Peyer's patch (tissue), 4 donors: Measurements from ENCODE around the gene CCDC18. TPM values are rescaled to one million over a fixed set of nuclear protein-coding genes. Genes with fewer than 3 reads are reported as not detected.

ENCODE experiments used
- DNase-seq, 3 donors: peaks; one replicate each; pipeline ENCODE4 v3.0.0-alpha.2; 2017 to 2019
- H3K27ac ChIP-seq, 4 donors: fragments of 200-600 bp; sonication (generic); one replicate each; pipeline ENCODE4 v1.5.1; 2016 to 2019
- H3K27me3 ChIP-seq, 2 donors: fragments of 200-600 bp; sonication (generic); one replicate each; pipeline ENCODE4 v1.5.1; 2019
- H3K36me3 ChIP-seq, 3 donors: fragments of 200-600 bp; sonication (generic); one replicate each; pipeline ENCODE4 v1.5.1; 2016 to 2019
- H3K4me1 ChIP-seq, 4 donors: fragments of 200-600 bp; sonication (generic); one replicate each; pipeline ENCODE4 v1.5.1; 2016 to 2019
- H3K4me3 ChIP-seq, 4 donors: fragments of 200-600 bp; sonication (generic); 1 replicate in 3 of 4; 2 replicates in 1 of 4; pipeline ENCODE4 v1.5.1; 2016 to 2019; ENCODE audit warnings: mild to moderate bottlenecking in 1 of 4
- H3K9me3 ChIP-seq, 4 donors: fragments of 200-600 bp; sonication (generic); one replicate each; pipeline ENCODE4 v1.5.1; 2016 to 2019; ENCODE audit warnings: mild to moderate bottlenecking in 1 of 4
- CTCF ChIP-seq, 6 experiments: fragments of 450-650 bp in 4 of 6; fragments of 200-600 bp in 2 of 6; sonication (generic) in 1 of 6; IDR thresholded peaks; one replicate each; pipeline ENCODE4 v1.5.1; 2017 to 2019; ENCODE audit warnings: antibody characterized with exemption in 6 of 6, mild to moderate bottlenecking in 3 of 6, moderate library complexity in 1 of 6
- POLR2A ChIP-seq, 2 donors: fragments of 450-650 bp; IDR thresholded peaks; one replicate each; pipeline ENCODE4 v1.5.1; 2017; ENCODE audit warnings: antibody characterized with exemption in 2 of 2, mild to moderate bottlenecking in 2 of 2, moderate library complexity in 2 of 2
- total RNA-seq, 4 donors: library from RNA; depleted of rRNA; stranded (reverse); fragments of >200 nt; gene quantifications; one replicate each; pipeline ENCODE4 v1.1.0, GENCODE V29; 2016

Gene CCDC18
- total RNA-seq, 4 donors from 2014 or later, result 1.8 to 42.1 (median 5.2) TPM

- H3K36me3 ChIP-seq, result no peaks in the 10 kb centered on the region
- peaks cover 0 to 7% (median 3%) of the 10 kb centered on the region in 4 donors for H3K9me3 ChIP-seq
- H3K27ac ChIP-seq, result peak overlapping the region in 1 of 4 donors; percentile 1
- TF ChIP-seq POLR2A (IDR thresholded peaks at IDR 0.05), result no peak
- TF ChIP-seq CTCF (IDR thresholded peaks at IDR 0.05), result no peak
- no peaks in the 10 kb centered on the region for H3K27me3 ChIP-seq
- no peak overlapping the region for H3K4me3 ChIP-seq
- no peak for DNase-seq
- no peaks in the 10 kb centered on the region for H3K4me1 ChIP-seq
Measured at GRCh38 chr1:93244298-93245069, 64.0 kb downstream of the CCDC18 start.

- Histone ChIP-seq H3K27ac (no peak overlapping the region), H3K36me3 (peaks cover 0 to 3% (median 0%) of the 10 kb centered on the region in 3 donors), H3K27me3 (no peaks in the 10 kb centered on the region), H3K4me1 (no peaks in the 10 kb centered on the region), H3K4me3 (no peak overlapping the region), H3K9me3 (no peaks in the 10 kb centered on the region)
- TF ChIP-seq CTCF (IDR thresholded peaks at IDR 0.05) (no peak), POLR2A (IDR thresholded peaks at IDR 0.05) (no peak)
- no peak for DNase-seq
Measured at GRCh38 chr1:93251966-93252365, 71.4 kb downstream of the CCDC18 start.

- Histone ChIP-seq H3K9me3 (no peaks in the 10 kb centered on the region), H3K36me3 (peaks cover 0 to 3% (median 0%) of the 10 kb centered on the region in 3 donors), H3K27ac (no peak overlapping the region), H3K4me1 (no peaks in the 10 kb centered on the region), H3K27me3 (no peaks in the 10 kb centered on the region), H3K4me3 (no peak overlapping the region)
- DNase-seq, result no peak
- no peak for TF ChIP-seq CTCF (IDR thresholded peaks at IDR 0.05)
- TF ChIP-seq POLR2A (IDR thresholded peaks at IDR 0.05), result no peak
Measured at GRCh38 chr1:93252598-93252997, 72.1 kb downstream of the CCDC18 start.

- Histone ChIP-seq H3K27ac (no peak overlapping the region), H3K9me3 (no peaks in the 10 kb centered on the region), H3K4me3 (no peak overlapping the region), H3K4me1 (no peaks in the 10 kb centered on the region), H3K36me3 (peaks cover 0 to 3% (median 0%) of the 10 kb centered on the region in 3 donors), H3K27me3 (no peaks in the 10 kb centered on the region)
- TF ChIP-seq CTCF (IDR thresholded peaks at IDR 0.05), result no peak
- no peak for TF ChIP-seq POLR2A (IDR thresholded peaks at IDR 0.05)
- DNase-seq, result no peak
Measured at GRCh38 chr1:93253516-93253915, 73.0 kb downstream of the CCDC18 start.

- Histone ChIP-seq H3K36me3 (peaks cover 0 to 3% (median 0%) of the 10 kb centered on the region in 3 donors), H3K4me3 (no peak overlapping the region), H3K9me3 (no peaks in the 10 kb centered on the region), H3K4me1 (no peaks in the 10 kb centered on the region), H3K27ac (no peak overlapping the region), H3K27me3 (no peaks in the 10 kb centered on the region)
- DNase-seq, result no peak
- no peak for TF ChIP-seq POLR2A (IDR thresholded peaks at IDR 0.05)
- TF ChIP-seq CTCF (IDR thresholded peaks at IDR 0.05), result no peak
Measured at GRCh38 chr1:93255222-93256079, 74.9 kb downstream of the CCDC18 start.
